Activated CD4-positive, alpha-beta T cell treated with anti-CD3 and anti-CD28 coated beads, Interleukin-2, amount 50 U/mL, for 1 hour (primary cell): Measurements from ENCODE around the gene ZNF175.

Experiments used
- DNase-seq: peaks from one replicate; pipeline ENCODE4 v3.0.0-alpha.2; 2020

The ZNF175 gene

GRCh38 chr19:51570962-51571575 is at the start of gene ZNF175:
Gene ZNF175, plus strand, starts transcription at chr19:51571283. Its CDS starts 2,047 bp downstream, at chr19:51573330.
- DNase-seq = peak; percentile 82

GRCh38 chr19:51521357-51521756 is 49.7 kb upstream of the ZNF175 start:
- DNase-seq = no peak

- DNase-seq = no peak
Measured at GRCh38 chr19:51521781-51522180, 49.3 kb upstream of the ZNF175 start.

- no peak for DNase-seq
Measured at GRCh38 chr19:51524666-51525264, 46.3 kb upstream of the ZNF175 start.

- no peak for DNase-seq
Measured at GRCh38 chr19:51525651-51526050, 45.4 kb upstream of the ZNF175 start.

- DNase-seq = no peak
Measured at GRCh38 chr19:51529301-51529700, 41.8 kb upstream of the ZNF175 start.

GRCh38 chr19:51530616-51531015 is 40.5 kb upstream of the ZNF175 start:
- no peak for DNase-seq

GRCh38 chr19:51531349-51532315 is 39.5 kb upstream of the ZNF175 start, which contains the start of gene SIGLEC6:
Gene SIGLEC6, minus strand, starts transcription at chr19:51531670. Its CDS starts 22 bp downstream, at chr19:51531648.
- DNase-seq = no peak

GRCh38 chr19:51535535-51535934 is 35.5 kb upstream of the ZNF175 start:
- DNase-seq = no peak

GRCh38 chr19:51539821-51540366 is 31.2 kb upstream of the ZNF175 start:
- no peak for DNase-seq

GRCh38 chr19:51541458-51542357 is 29.4 kb upstream of the ZNF175 start:
- DNase-seq = no peak

GRCh38 chr19:51542699-51543098 is 28.4 kb upstream of the ZNF175 start:
- DNase-seq = no peak

GRCh38 chr19:51544038-51544437 is 27.0 kb upstream of the ZNF175 start:
- DNase-seq = no peak

- DNase-seq = no peak
Measured at GRCh38 chr19:51546107-51546649, 24.9 kb upstream of the ZNF175 start.

- no peak for DNase-seq
Measured at GRCh38 chr19:51546650-51547396, 24.3 kb upstream of the ZNF175 start.

GRCh38 chr19:51547397-51548212 is 23.5 kb upstream of the ZNF175 start:
- no peak for DNase-seq

GRCh38 chr19:51548213-51548651 is 22.9 kb upstream of the ZNF175 start:
- DNase-seq = no peak

GRCh38 chr19:51548891-51549305 is 22.2 kb upstream of the ZNF175 start:
- DNase-seq = no peak

GRCh38 chr19:51549533-51550324 is 21.4 kb upstream of the ZNF175 start:
- DNase-seq = no peak
